Pancreas (tissue), 10 donors: ENCODE measurements around the gene MED13. TPM values are rescaled to one million over a fixed set of nuclear protein-coding genes. Genes with fewer than 3 reads are reported as not detected.

Experiments used
- ATAC-seq, 4 donors: fragments of 200-7000 bp; cut with Tn5 transposase; one replicate each; pipeline versions ENCODE4 v1.8.0 to v1.9.1; 2020; ENCODE audit warnings: mild to moderate bottlenecking in 4 of 4, moderate library complexity in 4 of 4
- DNase-seq, 6 donors: peaks; one replicate each; pipeline ENCODE4 v3.0.0-alpha.2; 2020
- FAIRE-seq: peaks from 2 replicates; lab custom pipeline; 2012; peaks lifted over from hg19 to GRCh38; lab: Jason Lieb, UNC
- H3K27ac ChIP-seq, 4 donors: fragments of 200-600 bp; sonication (generic); 1 replicate in 3 of 4; 2 replicates in 1 of 4; pipeline versions ENCODE4 v1.5.0 to v1.8.0; 2020
- H3K27me3 ChIP-seq, 4 donors: fragments of 200-600 bp; one replicate each; pipeline ENCODE4 v1.8.0; 2021
- H3K36me3 ChIP-seq, 3 donors: fragments of 200-600 bp; sonication (generic) in 1 of 3; one replicate each; pipeline versions ENCODE4 v1.5.0 to v1.8.0; 2020 to 2021
- H3K4me1 ChIP-seq, 3 donors: fragments of 200-600 bp; one replicate each; pipeline ENCODE4 v1.8.0; 2021
- H3K4me3 ChIP-seq, 4 donors: fragments of 200-600 bp; sonication (generic) in 2 of 4; one replicate each; pipeline versions ENCODE4 v1.5.0 to v1.8.0; 2020 to 2021
- H3K9me3 ChIP-seq, 4 donors: fragments of 200-600 bp; one replicate each; pipeline ENCODE4 v1.8.0; 2021
- CTCF ChIP-seq, 4 donors: fragments of 200-600 bp; sonication (generic) in 3 of 4; IDR thresholded peaks; one replicate each; pipeline versions ENCODE4 v1.5.0 to v1.8.0; 2021; ENCODE audit warnings: antibody characterized with exemption in 4 of 4
- WGBS, 2 donors: extraction: QIAGEN DNeasy Blood & Tissue Kit; methylation state at CpG; one replicate each; pipeline ENCODE4 v1.1.7; 2013; 5-methylcytosine and 5-hydroxymethylcytosine counted together
- intact Hi-C, 3 donors: fragments of 100-400 bp; cut with DNase I; formaldehyde crosslinking; loops; one replicate each; pipeline versions ENCODE4 v1.11.1 to v1.14.2; 2022
- polyA plus RNA-seq, 2 donors: library from polyadenylated mRNA; stranded (reverse); fragments of 200-250 nt; gene quantifications; one replicate each; pipeline ENCODE4 v1.2.3, GENCODE V29; 2013
- total RNA-seq, 6 donors: library from RNA; stranded (reverse); fragmentation: NEBNext Ultra II Directional in 4 of 6; extraction: Animal tissue kit (Norgen Biotek cat#: 25700) in 4 of 6; gene quantifications; one replicate each; pipeline versions ENCODE4 v1.2.1 to v1.2.4, GENCODE V29; 2021 to 2023
- donor health status: healthy with polysubstance abuse.
- donor health status: DM: no; HTN: no; CAD: no; lungs with moderate emphysema.
- donor health status: DM: no; HTN: no; CAD: no.
- donor health status: control.
- donor health status: control.
- donor health status: Bipolar disorder and iron deficiency.
- donor health status: DM: yes; HTN: yes; CAD: no.
- donor health status: DM: no; HTN: no; CAD: no.
- donor health status: DM: no; HTN: no; CAD: no.
- donor health status: DM: yes; HTN: yes; CAD: no.

The MED13 gene
- total RNA-seq (10 to 100 TPM; 27.4 to 39.8 (median 29.2) TPM), polyA plus RNA-seq (1 to 10 TPM; 5.0 to 5.9 TPM)

GRCh38 chr17:62064791-62065563 lies at the start of gene MED13:
TSS of gene MED13 (minus strand) at chr17:62065278. CDS start at chr17:62065205, 73 bp downstream.
- intact Hi-C loops: no loop called here

DNA sequence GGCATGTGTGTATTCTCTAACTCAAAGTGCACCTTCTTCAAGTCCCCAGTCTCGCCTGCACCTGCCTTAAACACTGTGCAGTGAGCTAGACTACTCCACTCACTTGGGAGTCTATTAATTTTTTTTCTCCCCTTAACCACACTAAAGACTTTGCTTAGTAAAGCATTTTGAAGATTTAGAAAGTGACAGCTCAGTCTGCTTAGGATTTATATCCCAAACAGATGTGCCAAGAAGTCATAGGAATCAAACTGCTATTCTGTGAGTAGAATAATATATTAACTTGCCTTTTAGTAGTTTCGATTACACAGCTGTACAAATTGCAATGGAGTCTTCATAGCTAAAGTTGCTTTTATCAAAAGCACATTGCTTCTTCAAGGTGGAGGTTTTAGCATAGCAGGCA lies 47.2 kb upstream of the MED13 start:
- no peaks in the 10 kb centered on the region for H3K9me3 ChIP-seq
- 69 to 75% methylated on average over 2 of the region's 2 CpGs for WGBS, 2 donors
- H3K36me3 ChIP-seq: no peaks in the 10 kb centered on the region
- no peak for DNase-seq
- H3K4me1 ChIP-seq: no peaks in the 10 kb centered on the region
- no peak for FAIRE-seq
- no peak for ATAC-seq
- no peak for TF ChIP-seq CTCF (IDR thresholded peaks at IDR 0.05)
- no peak overlapping the region for H3K27ac ChIP-seq
- H3K27me3 ChIP-seq: no peaks in the 10 kb centered on the region
- intact Hi-C loops: no loop called here
- no peak overlapping the region for H3K4me3 ChIP-seq

More at GRCh38 chr17:62064791-62065563, at the start of gene MED13:
- no peak for TF ChIP-seq CTCF (IDR thresholded peaks at IDR 0.05)
- H3K4me1 ChIP-seq: peaks cover 30 to 39% (median 36%) of the 10 kb centered on the region in 3 donors
- peak within 1 kb of the TSS; percentile 56 to 99 (median 87) for H3K4me3 ChIP-seq
- H3K36me3 ChIP-seq: no peaks in the 10 kb centered on the region
- peak; percentile 84 to 92 (median 88) for DNase-seq
- H3K27me3 ChIP-seq: no peaks in the 10 kb centered on the region
- peak; percentile 76 to 81 (median 78) for ATAC-seq
- FAIRE-seq: no peak
- H3K9me3 ChIP-seq: no peaks in the 10 kb centered on the region
- peak within 1 kb of the TSS; percentile 92 to 99 (median 98) for H3K27ac ChIP-seq
- 0 to 1% methylated on average over 27 to 74 of the region's 79 CpGs for WGBS, 2 donors

GRCh38 chr17:62111562-62112171 lies 46.6 kb upstream of the MED13 start:
- no peak for DNase-seq
- Histone ChIP-seq H3K27ac (no peak overlapping the region), H3K4me3 (no peak overlapping the region), H3K4me1 (peaks cover 0 to 3% (median 0%) of the 10 kb centered on the region in 3 donors), H3K9me3 (no peaks in the 10 kb centered on the region), H3K27me3 (no peaks in the 10 kb centered on the region), H3K36me3 (no peaks in the 10 kb centered on the region)
- FAIRE-seq: no peak
- no peak for ATAC-seq
- no peak for TF ChIP-seq CTCF (IDR thresholded peaks at IDR 0.05)
- WGBS, 2 donors: 55 to 62% methylated on average over 7 of the region's 7 CpGs
- intact Hi-C loops: no loop called here

DNA sequence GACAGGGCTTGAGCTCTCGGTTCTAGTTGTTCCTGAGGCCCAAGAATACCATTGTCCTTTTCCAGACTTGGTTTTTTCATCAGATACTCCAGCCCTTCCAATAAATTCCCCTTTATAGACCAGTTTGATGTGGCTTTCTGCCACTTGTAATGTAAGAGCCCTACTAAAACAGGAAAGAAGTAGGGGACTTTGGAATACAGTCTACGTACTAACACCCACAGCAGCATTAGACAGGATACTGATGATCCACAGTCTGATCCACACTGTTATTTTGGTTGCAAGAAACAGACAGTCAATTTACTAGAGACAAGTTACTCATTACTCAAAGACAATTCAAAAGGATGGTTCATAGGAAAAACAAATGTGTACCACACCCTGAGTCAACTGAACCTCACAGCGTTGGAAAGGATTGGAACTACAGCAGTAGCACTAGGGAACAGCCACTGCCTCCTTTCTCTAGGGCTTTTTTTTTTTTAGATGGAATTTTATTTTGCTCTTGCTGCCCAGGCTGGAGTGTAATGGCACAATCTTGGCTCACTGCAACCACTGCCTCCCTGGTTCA lies 45.9 kb upstream of the MED13 start:
- Histone ChIP-seq H3K27ac (no peak overlapping the region), H3K4me3 (no peak overlapping the region), H3K4me1 (peaks cover 0 to 5% (median 0%) of the 10 kb centered on the region in 3 donors), H3K9me3 (no peaks in the 10 kb centered on the region), H3K36me3 (no peaks in the 10 kb centered on the region), H3K27me3 (no peaks in the 10 kb centered on the region)
- no peak for DNase-seq
- ATAC-seq: no peak
- no peak for FAIRE-seq
- intact Hi-C loops: no loop called here
- 86 to 87% methylated on average over 3 of the region's 3 CpGs for WGBS, 2 donors
- no peak for TF ChIP-seq CTCF (IDR thresholded peaks at IDR 0.05)
